HepG2 (cell line): ENCODE results near the gene TSR1. TPM values are rescaled to one million over a fixed set of nuclear protein-coding genes. Genes with fewer than 3 reads are reported as not detected.

Source experiments
- ATAC-seq: fragments of 200-7000 bp; cut with Tn5 transposase; 3 replicates; pipeline ENCODE4 v1.9.1; 2020; ENCODE audit warnings: mild to moderate bottlenecking, moderate library complexity
- BruUV-seq: library from RNA; stranded (reverse); fragments of 400-500 nt; replicated peaks from 2 replicates; lab custom pipeline; 2021; lab: Mats Ljungman, UMichigan
- CTCF ChIA-PET: fragments of 300-600 bp; formaldehyde crosslinking; extraction: SDS; loops from one replicate; lab custom pipeline; 2021; ENCODE audit warnings: low total read pairs, inconsistent platforms, low intra/inter-chr PET ratio; lab: Yijun Ruan, JAX
- POLR2A ChIA-PET: fragments of 350-600 bp; sonication (Branson Sonifier 250); formaldehyde crosslinking; loops from one replicate; lab custom pipeline; 2020; ENCODE audit warnings: antibody characterized with exemption, inconsistent platforms; lab: Yijun Ruan, JAX
- DNase-seq: peaks from one replicate; pipeline ENCODE4 v3.0.0-alpha.2; 2015; ENCODE audit warnings: low spot score
- FAIRE-seq: peaks from 3 replicates; lab custom pipeline; 2011; peaks lifted over from hg19 to GRCh38; lab: Jason Lieb, UNC
- H2AFZ ChIP-seq: one replicate; pipeline ENCODE4 v1.6.1; 2011; ENCODE audit warnings: low read length, inconsistent platforms
- H3K27ac ChIP-seq: fragments of 300-600 bp; 3 replicates; pipeline ENCODE4 v1.8.0; 2011; ENCODE audit warnings: mixed run types, mild to moderate bottlenecking, mixed read lengths, low read length, inconsistent platforms; ENCODE audit not compliant: insufficient read depth; ENCODE audit errors: extremely low read length
- H3K27me3 ChIP-seq, 2 experiments: fragments of 200-600 bp in 1 of 2; 2 replicates in 1 of 2; 3 replicates in 1 of 2; pipeline versions ENCODE4 v1.6.0 to v1.8.0; 2011; ENCODE audit warnings: low read length in 2 of 2, mild to moderate bottlenecking in 2 of 2, moderate library complexity in 2 of 2, inconsistent platforms in 1 of 2; ENCODE audit not compliant: insufficient read depth in 2 of 2, control insufficient read depth in 1 of 2
- H3K36me3 ChIP-seq, 2 experiments: fragments of 200-600 bp in 1 of 2; replicated peaks in 1 of 2; 2 replicates in 1 of 2; 3 replicates in 1 of 2; pipeline versions ENCODE4 v1.5.1 to v1.8.0; 2011; ENCODE audit warnings: low read length in 2 of 2, inconsistent platforms in 1 of 2; ENCODE audit not compliant: insufficient read depth in 2 of 2, control insufficient read depth in 1 of 2
- H3K4me1 ChIP-seq: 2 replicates; pipeline ENCODE4 v1.5.1; 2012; ENCODE audit warnings: low read length, inconsistent platforms; ENCODE audit not compliant: insufficient read depth
- H3K4me2 ChIP-seq: 2 replicates; pipeline ENCODE4 v1.6.0; 2011; ENCODE audit warnings: low read depth, low read length, inconsistent platforms
- H3K4me3 ChIP-seq, 3 experiments: fragments of 200-600 bp in 1 of 3; sonication (generic), shearing (Covaris generic) in 1 of 3; replicated peaks in 1 of 3; 2 replicates each; pipeline ENCODE4 v1.5.1; 2011 to 2016; ENCODE audit warnings: low read length in 3 of 3, inconsistent platforms in 2 of 3, low read depth in 2 of 3, mild to moderate bottlenecking in 2 of 3, control low read depth in 1 of 3, mixed read lengths in 1 of 3; ENCODE audit not compliant: insufficient read depth in 1 of 3
- H3K79me2 ChIP-seq: one replicate; pipeline ENCODE4 v1.6.1; 2011; ENCODE audit warnings: low read length, inconsistent platforms; ENCODE audit not compliant: insufficient read depth
- H3K9ac ChIP-seq: 2 replicates; pipeline ENCODE4 v1.6.0; 2011; ENCODE audit warnings: mild to moderate bottlenecking, low read depth, low read length, inconsistent platforms; ENCODE audit not compliant: insufficient read depth
- H3K9me3 ChIP-seq: 2 replicates; pipeline ENCODE4 v1.5.1; 2012; ENCODE audit warnings: mild to moderate bottlenecking, low read length
- H4K20me1 ChIP-seq: 2 replicates; pipeline ENCODE4 v1.6.0; 2011; ENCODE audit warnings: inconsistent platforms, mild to moderate bottlenecking, low read length, moderate library complexity; ENCODE audit not compliant: insufficient read depth
- CREB3 ChIP-seq: sonication (generic); formaldehyde crosslinking; IDR thresholded peaks from 2 replicates; pipeline ENCODE4 v1.5.0; 2020; ENCODE audit warnings: missing genetic modification reagents
- DMTF1 ChIP-seq: sonication (generic); formaldehyde crosslinking; IDR thresholded peaks from 2 replicates; pipeline ENCODE4 v1.4.0; 2020; ENCODE audit warnings: mild to moderate bottlenecking, missing genetic modification reagents
- E2F2 ChIP-seq: sonication (generic); formaldehyde crosslinking; IDR thresholded peaks from 2 replicates; pipeline ENCODE4 v1.4.0; 2020; ENCODE audit warnings: missing genetic modification reagents, borderline replicate concordance
- ETS1 ChIP-seq: sonication (generic); formaldehyde crosslinking; IDR thresholded peaks from 2 replicates; pipeline ENCODE4 v1.4.0; 2020; ENCODE audit warnings: missing genetic modification reagents
- HNF1A ChIP-seq, 2 experiments: sonication (generic) in 1 of 2; formaldehyde crosslinking in 1 of 2; IDR thresholded peaks; 2 replicates each; pipeline versions ENCODE4 v1.4.0 to v1.6.1; 2016 to 2020; ENCODE audit warnings: borderline replicate concordance in 1 of 2, low read depth in 1 of 2, mild to moderate bottlenecking in 1 of 2, missing genetic modification reagents in 1 of 2
- SIX4 ChIP-seq: sonication (generic); formaldehyde crosslinking; IDR thresholded peaks from 2 replicates; pipeline ENCODE4 v1.4.0; 2020; ENCODE audit warnings: missing genetic modification reagents
- TARDBP ChIP-seq: sonication (generic); formaldehyde crosslinking; IDR thresholded peaks from 2 replicates; pipeline ENCODE4 v1.8.0; 2022; ENCODE audit warnings: mild to moderate bottlenecking, missing genetic modification reagents
- TP53 ChIP-seq: sonication (generic); formaldehyde crosslinking; conservative IDR thresholded peaks from 2 replicates; pipeline ENCODE4 v1.4.0; 2020; ENCODE audit warnings: missing genetic modification reagents
- TRIM22 ChIP-seq: fragments of 450-650 bp; IDR thresholded peaks from 2 replicates; pipeline ENCODE4 v1.6.1; 2017
- ZNF33B ChIP-seq: sonication (generic); formaldehyde crosslinking; IDR thresholded peaks from 2 replicates; pipeline ENCODE4 v1.5.1; 2020; ENCODE audit warnings: mild to moderate bottlenecking, missing genetic modification reagents
- ZNF577 ChIP-seq: sonication (generic); formaldehyde crosslinking; IDR thresholded peaks from 2 replicates; pipeline ENCODE4 v1.4.0; 2020; ENCODE audit warnings: mild to moderate bottlenecking, low read depth, missing genetic modification reagents, borderline replicate concordance
- ZNF788 ChIP-seq: sonication (generic); formaldehyde crosslinking; IDR thresholded peaks from 2 replicates; pipeline ENCODE4 v1.5.0; 2020; ENCODE audit warnings: mild to moderate bottlenecking, missing genetic modification reagents, borderline replicate concordance
- WGBS: methylation state at CpG from one replicate; pipeline ENCODE4 v1.1.6; 2017; ENCODE audit warnings: low lambda C conversion rate; 5-methylcytosine and 5-hydroxymethylcytosine counted together
- in situ Hi-C: cut with HindIII; loops from 2 replicates; pipeline ENCODE4 v1.10.0; 2017; ENCODE audit warnings: low pct_unique_long_range_greater_than_20kb; ENCODE audit not compliant: extremely low pct_ligation_motif_present
- intact Hi-C: fragments of 100-400 bp; cut with micrococcal nuclease; formaldehyde crosslinking; loops from one replicate; pipeline ENCODE4 v1.10.0; 2022; ENCODE audit not compliant: unreplicated experiment
- polyA plus RNA-seq, 8 experiments: library from polyadenylated mRNA; depleted of rRNA in 3 of 8; stranded (reverse) in 7 of 8; unstranded in 1 of 8; fragments of >200 nt; fragmentation: Illumina TruSeq in 4 of 8; extraction: Trizol in 4 of 8; gene quantifications; 2 replicates each; pipeline versions ENCODE4 v1.2.1 to v1.2.3, GENCODE V29; 2011 to 2016; ENCODE audit warnings: low read depth in 4 of 8, missing spikeins in 1 of 8, mixed read lengths in 1 of 8; ENCODE audit not compliant: insufficient read depth in 1 of 8
- total RNA-seq, 5 experiments: library from RNA; depleted of rRNA; stranded (reverse); fragments of >200 nt; fragmentation: Illumina TruSeq; extraction: Trizol; gene quantifications; 2 replicates each; pipeline ENCODE4 v1.2.3, GENCODE V29; 2016; ENCODE audit warnings: low read depth in 1 of 5

TSR1 gene
- total and polyA plus RNA-seq, 2 of the 13 experiments (the other 11 are each of a cell fraction or from before 2014, with no cell fraction given) = 7.1 to 65.8 TPM

GRCh38 chr17:2369039-2369438, 32.8 kb upstream of the TSR1 start:
- CTCF ChIA-PET = interaction anchor here (1.3 kb wide), 1 partner anchor 47 kb away, joined by 4 read pairs; no protein-coding TSS in a partner anchor
- Histone ChIP-seq H3K36me3 (peaks cover 14 to 16% of the 10 kb centered on the region in 2 experiments; a peak in 3 of 5 replicates), H3K27me3 (no peaks in the 10 kb centered on the region), H4K20me1 (no peaks in the 10 kb centered on the region), H3K79me2 (no peaks in the 10 kb centered on the region), H3K9me3 (no peaks in the 10 kb centered on the region), H3K4me3 (no peak overlapping the region), H2AFZ (no peak overlapping the region), H3K9ac (no peak overlapping the region), H3K4me2 (no peak overlapping the region), H3K4me1 (no peaks in the 10 kb centered on the region), H3K27ac (no peak overlapping the region)
- WGBS = 96% methylated on average over 5 of the region's 5 CpGs
- POLR2A ChIA-PET = no interaction called here
- ATAC-seq (no peak), DNase-seq (no peak), FAIRE-seq (no peak)
- in situ Hi-C loops = no loop called here
- intact Hi-C loops = no loop called here
- BruUV-seq = no TSS peak
- TF ChIP-seq CREB3 (CRISPR knock-in tag) (no peak), ETS1 (CRISPR knock-in tag) (no peak), ZNF577 (CRISPR knock-in tag) (no peak), SIX4 (CRISPR knock-in tag) (no peak), TP53 (CRISPR knock-in tag) (no peak), E2F2 (CRISPR knock-in tag) (no peak), TRIM22 (no peak), HNF1A (IDR thresholded peaks at IDR 0.05; ENCODE audit: low read depth) (no peak), HNF1A (CRISPR knock-in tag; IDR thresholded peaks at IDR 0.05; ENCODE audit: borderline replicate concordance) (no peak), DMTF1 (CRISPR knock-in tag) (no peak), ZNF33B (CRISPR knock-in tag) (no peak), ZNF788 (CRISPR knock-in tag) (no peak), TARDBP (CRISPR knock-in tag) (no peak)
